ENCODE measurements around the gene SLCO1A2.

SLCO1A2 gene

DNA sequence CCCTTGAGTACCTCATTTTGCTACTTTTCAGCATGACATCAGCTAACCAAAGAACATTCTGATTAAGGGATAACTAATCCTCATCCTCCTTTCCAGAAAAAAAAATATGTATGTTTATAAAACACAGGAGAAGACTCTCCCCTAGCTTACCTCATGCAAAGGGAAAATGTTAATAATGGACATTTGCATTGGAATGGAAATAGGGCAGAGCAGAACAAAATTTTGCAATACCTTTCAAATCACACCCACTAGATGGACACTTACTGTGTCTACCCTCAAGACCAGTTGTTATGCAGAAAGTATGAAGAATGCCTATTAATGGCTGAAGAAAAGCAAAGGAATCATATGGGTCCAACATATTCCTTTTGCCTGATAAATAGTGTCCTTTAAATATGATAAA, 8.9 kb upstream of the SLCO1A2 start:
- Histone ChIP-seq H3K79me2 (ENCODE audit: insufficient read depth, low read depth) (no peaks in the 10 kb centered on the region), H3K4me1 (ENCODE audit: low read depth, poor library complexity, severe bottlenecking) (no peaks in the 10 kb centered on the region), H4K20me1 (ENCODE audit: insufficient read depth) (no peaks in the 10 kb centered on the region), H3K27ac (no peak overlapping the region), H3K36me3 (ENCODE audit: insufficient read depth) (no peaks in the 10 kb centered on the region), H2AFZ (ENCODE audit: low read depth) (no peak overlapping the region), H3K27me3 (ENCODE audit: insufficient read depth, low read depth) (no peaks in the 10 kb centered on the region), H3K4me2 (no peak overlapping the region), H3K9ac (no peak overlapping the region), H3K4me3 (IDR thresholded peaks at IDR 0.05; ENCODE audit: insufficient read depth, low read depth, low read length) (no peak overlapping the region)
- no peak for TF ChIP-seq CTCF (conservative IDR thresholded peaks at IDR 0.05; ENCODE audit: low read depth, low read length)

GRCh38 chr12:21341769-21342168, 7.1 kb upstream of the SLCO1A2 start:
- Histone ChIP-seq H3K36me3 (ENCODE audit: insufficient read depth) (no peaks in the 10 kb centered on the region), H3K4me3 (IDR thresholded peaks at IDR 0.05; ENCODE audit: insufficient read depth, low read depth, low read length) (no peak overlapping the region), H3K27me3 (ENCODE audit: insufficient read depth, low read depth) (no peaks in the 10 kb centered on the region), H3K9ac (no peak overlapping the region), H3K27ac (no peak overlapping the region), H3K79me2 (ENCODE audit: insufficient read depth, low read depth) (no peaks in the 10 kb centered on the region), H4K20me1 (ENCODE audit: insufficient read depth) (no peaks in the 10 kb centered on the region), H2AFZ (ENCODE audit: low read depth) (no peak overlapping the region), H3K4me2 (no peak overlapping the region), H3K4me1 (ENCODE audit: low read depth, poor library complexity, severe bottlenecking) (no peaks in the 10 kb centered on the region)
- TF ChIP-seq CTCF (conservative IDR thresholded peaks at IDR 0.05; ENCODE audit: low read depth, low read length) = no peak

DNA sequence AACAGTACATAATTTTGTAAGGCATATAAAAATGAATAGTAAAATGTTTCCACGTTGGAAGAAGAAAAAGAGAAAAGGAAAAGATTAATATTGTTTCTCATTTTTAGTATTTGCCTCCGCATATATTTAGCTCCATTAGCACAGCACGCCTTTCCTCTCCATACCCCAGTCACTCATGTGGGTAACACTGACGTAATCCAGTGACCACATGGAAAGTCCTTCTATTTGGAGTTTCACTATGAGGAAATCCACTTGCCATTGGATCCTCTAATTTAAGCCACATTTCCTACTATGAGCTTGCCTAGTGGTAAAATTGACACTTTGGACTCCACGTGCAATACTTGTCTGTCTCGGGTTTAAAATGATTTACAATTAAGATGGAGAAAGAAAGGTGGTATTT, 5.7 kb upstream of the SLCO1A2 start:
- Histone ChIP-seq H3K4me2 (no peak overlapping the region), H3K79me2 (ENCODE audit: insufficient read depth, low read depth) (no peaks in the 10 kb centered on the region), H3K4me1 (ENCODE audit: low read depth, poor library complexity, severe bottlenecking) (no peaks in the 10 kb centered on the region), H3K9ac (no peak overlapping the region), H2AFZ (ENCODE audit: low read depth) (no peak overlapping the region), H3K27ac (no peak overlapping the region), H3K4me3 (IDR thresholded peaks at IDR 0.05; ENCODE audit: insufficient read depth, low read depth, low read length) (no peak overlapping the region), H3K27me3 (ENCODE audit: insufficient read depth, low read depth) (no peaks in the 10 kb centered on the region), H4K20me1 (ENCODE audit: insufficient read depth) (no peaks in the 10 kb centered on the region), H3K36me3 (ENCODE audit: insufficient read depth) (no peaks in the 10 kb centered on the region)
- TF ChIP-seq CTCF (conservative IDR thresholded peaks at IDR 0.05; ENCODE audit: low read depth, low read length) = no peak

GRCh38 chr12:21339921-21340320, 5.2 kb upstream of the SLCO1A2 start:
- no peaks in the 10 kb centered on the region for H3K79me2 ChIP-seq (ENCODE audit: insufficient read depth, low read depth)
- no peak overlapping the region for H3K9ac ChIP-seq
- H3K4me1 ChIP-seq (ENCODE audit: low read depth, poor library complexity, severe bottlenecking) = no peaks in the 10 kb centered on the region
- no peak overlapping the region for H3K4me2 ChIP-seq
- no peak for TF ChIP-seq CTCF (conservative IDR thresholded peaks at IDR 0.05; ENCODE audit: low read depth, low read length)
- no peaks in the 10 kb centered on the region for H3K36me3 ChIP-seq (ENCODE audit: insufficient read depth)
- no peaks in the 10 kb centered on the region for H4K20me1 ChIP-seq (ENCODE audit: insufficient read depth)
- no peaks in the 10 kb centered on the region for H3K27me3 ChIP-seq (ENCODE audit: insufficient read depth, low read depth)
- H3K4me3 ChIP-seq (IDR thresholded peaks at IDR 0.05; ENCODE audit: insufficient read depth, low read depth, low read length) = no peak overlapping the region
- no peak overlapping the region for H2AFZ ChIP-seq (ENCODE audit: low read depth)
- H3K27ac ChIP-seq = no peak overlapping the region

All from KMS-11 (cell line).